Neural progenitor cell (in vitro differentiated cells): ENCODE measurements around the gene POC5. TPM values are rescaled to one million over a fixed set of nuclear protein-coding genes. Genes with fewer than 3 reads are reported as not detected.

Source experiments
- DNase-seq: peaks from one replicate; pipeline ENCODE4 v3.0.0-alpha.2; 2016; ENCODE audit warnings: low spot score
- H2AFZ ChIP-seq: fragments of 200-600 bp; sonication (generic); replicated peaks from 2 replicates; pipeline ENCODE4 v1.6.1; 2016; ENCODE audit warnings: antibody characterized with exemption
- H3F3A ChIP-seq: fragments of 200-600 bp; sonication (generic); 2 replicates; pipeline ENCODE4 v1.6.1; 2016; ENCODE audit warnings: antibody characterized with exemption, low read depth
- H3K27ac ChIP-seq: fragments of 200-600 bp; sonication (generic); 2 replicates; pipeline ENCODE4 v1.5.1; 2016; ENCODE audit warnings: mild to moderate bottlenecking
- H3K27me3 ChIP-seq: fragments of 200-600 bp; sonication (generic); 2 replicates; pipeline ENCODE4 v1.6.1; 2016; ENCODE audit warnings: mild to moderate bottlenecking, moderate library complexity
- H3K36me3 ChIP-seq: fragments of 200-600 bp; sonication (generic); 2 replicates; pipeline ENCODE4 v1.5.1; 2016
- H3K4me1 ChIP-seq: fragments of 200-600 bp; sonication (generic); 2 replicates; pipeline ENCODE4 v1.6.1; 2016; ENCODE audit warnings: mixed run types
- H3K4me2 ChIP-seq: fragments of 200-600 bp; sonication (generic); 2 replicates; pipeline ENCODE4 v1.6.1; 2016
- H3K4me3 ChIP-seq: fragments of 200-600 bp; sonication (generic); 2 replicates; pipeline ENCODE4 v1.5.1; 2016
- H3K79me2 ChIP-seq: fragments of 200-600 bp; sonication (generic); 2 replicates; pipeline ENCODE4 v1.6.1; 2016; ENCODE audit warnings: low read depth
- H3K9ac ChIP-seq: fragments of 200-600 bp; sonication (generic); 2 replicates; pipeline ENCODE4 v1.6.1; 2016
- H3K9me3 ChIP-seq: fragments of 200-600 bp; sonication (generic); 2 replicates; pipeline ENCODE4 v1.5.1; 2016; ENCODE audit warnings: low read depth
- H4K20me1 ChIP-seq: fragments of 200-600 bp; sonication (generic); 2 replicates; pipeline ENCODE4 v1.6.1; 2016; ENCODE audit warnings: low read depth
- H3K27ac Mint-ChIP-seq: 3 replicates; pipeline ENCODE4 v1.8.0; 2021; ENCODE audit warnings: mixed read lengths
- H3K27me3 Mint-ChIP-seq: 2 replicates; pipeline ENCODE4 v1.8.0; 2022; ENCODE audit warnings: low read depth, mild to moderate bottlenecking, inconsistent platforms, moderate library complexity, mixed read lengths; ENCODE audit not compliant: insufficient read depth
- H3K36me3 Mint-ChIP-seq: 3 replicates; pipeline ENCODE4 v1.8.0; 2021; ENCODE audit warnings: mixed read lengths
- H3K4me1 Mint-ChIP-seq: 3 replicates; pipeline ENCODE4 v1.8.0; 2021; ENCODE audit warnings: mixed read lengths
- H3K4me3 Mint-ChIP-seq: 3 replicates; pipeline ENCODE4 v1.8.0; 2021; ENCODE audit warnings: mild to moderate bottlenecking, moderate library complexity, mixed read lengths
- H3K9me3 Mint-ChIP-seq: 3 replicates; pipeline ENCODE4 v1.8.0; 2020; ENCODE audit warnings: mixed read lengths
- EZH2 ChIP-seq: fragments of 200-600 bp; sonication (generic); IDR thresholded peaks from 2 replicates; pipeline ENCODE4 v1.6.1; 2017; ENCODE audit warnings: antibody characterized with exemption, mild to moderate bottlenecking, moderate library complexity
- EZH2phosphoT487 ChIP-seq: fragments of 200-600 bp; sonication (generic); IDR thresholded peaks from 2 replicates; pipeline ENCODE4 v1.6.1; 2017; ENCODE audit warnings: antibody characterized with exemption
- total RNA-seq: library from RNA; depleted of rRNA; stranded (reverse); fragments of >200 nt; gene quantifications from 2 replicates; pipeline ENCODE4 v1.2.3, GENCODE V29; 2015; ENCODE audit warnings: low replicate concordance
- TF ChIP-seq, protein P1 (sequence below): fragments of 200-600 bp; sonication (generic); IDR thresholded peaks from 2 replicates; pipeline ENCODE4 v1.5.1; 2017; ENCODE audit warnings: antibody characterized with exemption, mild to moderate bottlenecking

Gene POC5
- total RNA-seq, 1 donor from 2014 or later = 58.2 TPM

GRCh38 chr5:75671506-75671905, 45.7 kb downstream of the POC5 start:
- peaks cover 8% of the 10 kb centered on the region for H3K4me1 Mint-ChIP-seq
- Histone ChIP-seq H3K4me1 (peaks cover 13% of the 10 kb centered on the region), H3F3A (no peaks in the 10 kb centered on the region), H3K9ac (no peak overlapping the region), H3K27ac (no peak overlapping the region), H4K20me1 (no peaks in the 10 kb centered on the region), H3K27me3 (no peaks in the 10 kb centered on the region), H3K36me3 (no peaks in the 10 kb centered on the region), H3K4me3 (no peak overlapping the region), H3K9me3 (no peaks in the 10 kb centered on the region), H3K79me2 (no peaks in the 10 kb centered on the region), H2AFZ (no peak overlapping the region), H3K4me2 (no peak overlapping the region)
- no peak for TF ChIP-seq EZH2
- H3K36me3 Mint-ChIP-seq = peaks cover 2% of the 10 kb centered on the region
- no peak overlapping the region for H3K4me3 Mint-ChIP-seq
- no peak for DNase-seq
- no peaks in the 10 kb centered on the region for H3K27me3 Mint-ChIP-seq
- H3K9me3 Mint-ChIP-seq = no peaks in the 10 kb centered on the region
- no peak overlapping the region for H3K27ac Mint-ChIP-seq

GRCh38 chr5:75670577-75670976, 46.7 kb downstream of the POC5 start:
- Mint-ChIP-seq H3K27me3 (no peaks in the 10 kb centered on the region), H3K36me3 (peaks cover 2% of the 10 kb centered on the region), H3K4me3 (no peak overlapping the region), H3K9me3 (no peaks in the 10 kb centered on the region), H3K4me1 (peaks cover 8% of the 10 kb centered on the region), H3K27ac (no peak overlapping the region)
- no peaks in the 10 kb centered on the region for H3F3A ChIP-seq
- no peak overlapping the region for H2AFZ ChIP-seq
- H3K4me2 ChIP-seq = no peak overlapping the region
- no peak overlapping the region for H3K4me3 ChIP-seq
- H3K4me1 ChIP-seq = peaks cover 14% of the 10 kb centered on the region
- DNase-seq = no peak
- H3K79me2 ChIP-seq = no peaks in the 10 kb centered on the region
- H3K9me3 ChIP-seq = no peaks in the 10 kb centered on the region
- no peak overlapping the region for H3K9ac ChIP-seq
- no peak overlapping the region for H3K27ac ChIP-seq
- TF ChIP-seq, protein P1, sequence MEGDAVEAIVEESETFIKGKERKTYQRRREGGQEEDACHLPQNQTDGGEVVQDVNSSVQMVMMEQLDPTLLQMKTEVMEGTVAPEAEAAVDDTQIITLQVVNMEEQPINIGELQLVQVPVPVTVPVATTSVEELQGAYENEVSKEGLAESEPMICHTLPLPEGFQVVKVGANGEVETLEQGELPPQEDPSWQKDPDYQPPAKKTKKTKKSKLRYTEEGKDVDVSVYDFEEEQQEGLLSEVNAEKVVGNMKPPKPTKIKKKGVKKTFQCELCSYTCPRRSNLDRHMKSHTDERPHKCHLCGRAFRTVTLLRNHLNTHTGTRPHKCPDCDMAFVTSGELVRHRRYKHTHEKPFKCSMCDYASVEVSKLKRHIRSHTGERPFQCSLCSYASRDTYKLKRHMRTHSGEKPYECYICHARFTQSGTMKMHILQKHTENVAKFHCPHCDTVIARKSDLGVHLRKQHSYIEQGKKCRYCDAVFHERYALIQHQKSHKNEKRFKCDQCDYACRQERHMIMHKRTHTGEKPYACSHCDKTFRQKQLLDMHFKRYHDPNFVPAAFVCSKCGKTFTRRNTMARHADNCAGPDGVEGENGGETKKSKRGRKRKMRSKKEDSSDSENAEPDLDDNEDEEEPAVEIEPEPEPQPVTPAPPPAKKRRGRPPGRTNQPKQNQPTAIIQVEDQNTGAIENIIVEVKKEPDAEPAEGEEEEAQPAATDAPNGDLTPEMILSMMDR = no peak
- TF ChIP-seq EZH2 (no peak), EZH2phosphoT487 (no peak)
- H3K27me3 ChIP-seq = no peaks in the 10 kb centered on the region
- no peaks in the 10 kb centered on the region for H3K36me3 ChIP-seq
- no peaks in the 10 kb centered on the region for H4K20me1 ChIP-seq

DNA sequence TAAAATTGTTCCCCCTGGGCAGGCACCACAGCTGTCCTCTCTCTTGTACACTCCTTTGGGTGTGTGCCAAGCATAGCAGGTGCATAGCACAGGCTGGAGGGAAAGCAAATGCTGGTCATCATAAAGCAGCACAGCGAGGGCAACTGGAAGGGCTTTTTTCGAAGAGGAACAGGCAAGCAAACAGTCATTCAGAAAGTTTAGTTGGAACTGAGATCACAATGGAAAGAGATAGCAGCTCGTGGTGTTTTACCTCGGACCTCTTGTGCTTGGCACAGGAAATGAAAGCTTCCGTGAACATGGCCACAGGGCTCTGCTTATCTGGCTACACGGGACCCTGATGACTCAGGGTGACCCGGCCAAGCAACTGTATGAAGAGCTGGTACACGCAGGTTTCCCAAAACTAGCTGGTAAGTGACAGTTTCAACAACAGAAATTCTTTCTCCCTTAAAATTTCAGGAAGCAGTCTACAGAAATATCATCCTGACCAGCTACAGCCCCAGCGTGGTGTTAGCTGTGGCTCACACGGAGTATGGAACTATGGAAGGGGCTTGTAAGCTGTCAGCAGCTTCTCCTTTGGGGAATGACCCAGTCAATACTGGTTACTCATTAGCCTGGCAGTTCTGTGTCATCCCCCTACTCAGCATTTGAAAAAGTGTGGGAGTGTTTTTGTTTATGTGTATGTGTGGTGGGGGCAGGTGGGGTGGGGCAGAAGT, 48.1 kb downstream of the POC5 start:
- H3K27ac ChIP-seq = no peak overlapping the region
- H3K36me3 Mint-ChIP-seq = peaks cover 2% of the 10 kb centered on the region
- H3K9me3 ChIP-seq = no peaks in the 10 kb centered on the region
- H3K9ac ChIP-seq = no peak overlapping the region
- H3K79me2 ChIP-seq = no peaks in the 10 kb centered on the region
- no peaks in the 10 kb centered on the region for H3K9me3 Mint-ChIP-seq
- H3K36me3 ChIP-seq = no peaks in the 10 kb centered on the region
- no peaks in the 10 kb centered on the region for H3K27me3 ChIP-seq
- no peak overlapping the region for H3K27ac Mint-ChIP-seq
- no peak overlapping the region for H2AFZ ChIP-seq
- no peaks in the 10 kb centered on the region for H4K20me1 ChIP-seq
- TF ChIP-seq EZH2phosphoT487 = no peak
- TF ChIP-seq, protein P1 = no peak
- no peak for TF ChIP-seq EZH2
- no peak for DNase-seq
- H3K27me3 Mint-ChIP-seq = no peaks in the 10 kb centered on the region
- peaks cover 29% of the 10 kb centered on the region for H3K4me1 ChIP-seq
- no peak overlapping the region for H3K4me3 ChIP-seq
- H3F3A ChIP-seq = no peaks in the 10 kb centered on the region
- no peak overlapping the region for H3K4me3 Mint-ChIP-seq
- H3K4me2 ChIP-seq = no peak overlapping the region
- H3K4me1 Mint-ChIP-seq = peaks cover 19% of the 10 kb centered on the region

- H3K4me1 Mint-ChIP-seq = peaks cover 26% of the 10 kb centered on the region
These were observed 48.8 kb downstream of the POC5 start for GRCh38 chr5:75668445-75668844.

More at GRCh38 chr5:75668445-75668844, 48.8 kb downstream of the POC5 start:
- H3K36me3 Mint-ChIP-seq = peaks cover 2% of the 10 kb centered on the region
- Histone ChIP-seq H3K36me3 (no peaks in the 10 kb centered on the region), H3K4me2 (no peak overlapping the region), H3K9me3 (no peaks in the 10 kb centered on the region), H2AFZ (no peak overlapping the region), H3K79me2 (no peaks in the 10 kb centered on the region), H3K4me3 (no peak overlapping the region), H3F3A (no peaks in the 10 kb centered on the region), H3K9ac (no peak overlapping the region), H3K4me1 (peaks cover 33% of the 10 kb centered on the region), H3K27me3 (no peaks in the 10 kb centered on the region), H4K20me1 (no peaks in the 10 kb centered on the region), H3K27ac (no peak overlapping the region)
- no peaks in the 10 kb centered on the region for H3K9me3 Mint-ChIP-seq
- no peak for TF ChIP-seq EZH2
- TF ChIP-seq, protein P1 = no peak
- no peak for TF ChIP-seq EZH2phosphoT487
- no peak for DNase-seq
- no peak overlapping the region for H3K27ac Mint-ChIP-seq
- no peaks in the 10 kb centered on the region for H3K27me3 Mint-ChIP-seq
- no peak overlapping the region for H3K4me3 Mint-ChIP-seq
